Esophagus muscularis mucosa (tissue), 3 donors: ENCODE data around the gene ADORA1.

Experiments
- CTCF ChIP-seq, 3 experiments: fragments of 200-600 bp in 2 of 3; fragments of 450-650 bp in 1 of 3; sonication (generic) in 2 of 3; IDR thresholded peaks; one replicate each; pipeline ENCODE4 v1.5.1; 2017 to 2019; ENCODE audit warnings: antibody characterized with exemption in 3 of 3, mild to moderate bottlenecking in 2 of 3, moderate library complexity in 1 of 3
- POLR2A ChIP-seq: fragments of 450-650 bp; IDR thresholded peaks from one replicate; pipeline ENCODE4 v1.6.1; 2017; ENCODE audit warnings: antibody characterized with exemption, moderate library complexity, mild to moderate bottlenecking, low read depth

GRCh38 chr1:203098914-203099520, 28.5 kb upstream of the ADORA1 start:
- no peak for TF ChIP-seq CTCF (IDR thresholded peaks at IDR 0.05)
- no peak for TF ChIP-seq POLR2A
